Non-pigmented ciliary epithelial cell (primary cell): ENCODE data around the gene CNOT4.
"Not testable (repeated sequence)": the region's sequence is repeated elsewhere in the genome, so short reads cannot be mapped to it uniquely, and the experiment has no call there.

Source experiments
- DNase-seq: peaks from one replicate; pipeline ENCODE4 v3.0.0-alpha.2; 2010; ENCODE audit warnings: low read depth

The CNOT4 gene

GRCh38 chr7:135512135-135512887 lies 2.4 kb upstream of the CNOT4 start:
- no peak for DNase-seq

- DNase-seq = no peak
Measured at GRCh38 chr7:135510592-135511183, 786 bp upstream of the CNOT4 start.

- DNase-seq = no peak
Measured at GRCh38 chr7:135509589-135509838, 388 bp downstream of the CNOT4 start.

- DNase-seq = no peak
Measured at GRCh38 chr7:135508883-135509588, 866 bp downstream of the CNOT4 start.

- DNase-seq = no peak
Measured at GRCh38 chr7:135501402-135501801, 8.5 kb downstream of the CNOT4 start.

GRCh38 chr7:135499818-135500217 lies 10.1 kb downstream of the CNOT4 start:
- no peak for DNase-seq

GRCh38 chr7:135497161-135497560 lies 12.7 kb downstream of the CNOT4 start:
- DNase-seq = not testable (repeated sequence)

- DNase-seq = no peak
Measured at GRCh38 chr7:135493362-135493761, 16.5 kb downstream of the CNOT4 start.

GRCh38 chr7:135492151-135492550 lies 17.8 kb downstream of the CNOT4 start:
- DNase-seq = no peak

GRCh38 chr7:135490783-135491182 lies 19.1 kb downstream of the CNOT4 start:
- no peak for DNase-seq

GRCh38 chr7:135489791-135490190 lies 20.1 kb downstream of the CNOT4 start:
- DNase-seq = no peak

GRCh38 chr7:135486261-135486920 lies 23.5 kb downstream of the CNOT4 start:
- DNase-seq = no peak

- no peak for DNase-seq
Measured at GRCh38 chr7:135481598-135481979, 28.3 kb downstream of the CNOT4 start.

- no peak for DNase-seq
Measured at GRCh38 chr7:135480966-135481597, 28.8 kb downstream of the CNOT4 start.

GRCh38 chr7:135475521-135475920 lies 34.4 kb downstream of the CNOT4 start:
- DNase-seq = no peak

- DNase-seq = not testable (repeated sequence)
Measured at GRCh38 chr7:135469705-135470104, 40.2 kb downstream of the CNOT4 start.

- DNase-seq = no peak
Measured at GRCh38 chr7:135467207-135467711, 42.6 kb downstream of the CNOT4 start.

- no peak for DNase-seq
Measured at GRCh38 chr7:135466442-135467206, 43.3 kb downstream of the CNOT4 start.

GRCh38 chr7:135463908-135464307 lies 46.0 kb downstream of the CNOT4 start:
- no peak for DNase-seq

- no peak for DNase-seq
Measured at GRCh38 chr7:135459951-135460567, 49.8 kb downstream of the CNOT4 start.

GRCh38 chr7:135459076-135459475 lies 50.8 kb downstream of the CNOT4 start:
- no peak for DNase-seq
